GM13976 (cell line): Measurements from ENCODE around the gene RAC2.

Experiments used
- DNase-seq: peaks from one replicate; pipeline ENCODE4 v3.0.0; 2012; ENCODE audit warnings: low spot score
- CTCF ChIP-seq: IDR thresholded peaks from 2 replicates; pipeline ENCODE4 v1.5.1; 2012; ENCODE audit warnings: borderline replicate concordance, mild to moderate bottlenecking; ENCODE audit not compliant: insufficient read depth; ENCODE audit errors: extremely low read depth, missing control alignments, control extremely low read depth
- in situ Hi-C: fragments of 300-500 bp; cut with MboI; formaldehyde crosslinking; loops from one replicate; pipeline ENCODE4 v1.12.0; 2022; ENCODE audit warnings: low sequenced_read_pairs, mixed read lengths, inconsistent platforms; ENCODE audit not compliant: unreplicated experiment

Gene RAC2

DNA sequence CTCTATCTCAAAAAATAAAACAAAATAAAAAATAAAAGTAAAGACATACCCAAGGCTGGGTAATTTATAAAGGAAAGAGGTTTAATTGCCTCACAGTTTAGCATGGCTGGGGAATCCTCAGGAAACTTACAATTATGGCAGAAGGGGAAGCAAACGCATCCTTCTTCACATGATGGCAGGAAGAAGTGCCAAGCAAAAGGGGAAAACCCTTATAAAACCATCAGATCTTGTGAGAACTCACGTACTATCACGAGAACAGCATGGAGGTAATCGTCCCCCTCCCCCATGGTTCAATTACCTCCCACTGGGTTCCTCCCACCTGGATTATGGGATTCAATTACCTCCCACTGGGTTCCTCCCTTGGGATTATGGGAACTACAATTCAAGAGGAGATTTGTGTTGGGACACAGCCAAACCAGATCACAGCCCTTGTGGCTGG, 23.5 kb downstream of the RAC2 start:
- in situ Hi-C loops = no loop called here
- DNase-seq = no peak

DNA sequence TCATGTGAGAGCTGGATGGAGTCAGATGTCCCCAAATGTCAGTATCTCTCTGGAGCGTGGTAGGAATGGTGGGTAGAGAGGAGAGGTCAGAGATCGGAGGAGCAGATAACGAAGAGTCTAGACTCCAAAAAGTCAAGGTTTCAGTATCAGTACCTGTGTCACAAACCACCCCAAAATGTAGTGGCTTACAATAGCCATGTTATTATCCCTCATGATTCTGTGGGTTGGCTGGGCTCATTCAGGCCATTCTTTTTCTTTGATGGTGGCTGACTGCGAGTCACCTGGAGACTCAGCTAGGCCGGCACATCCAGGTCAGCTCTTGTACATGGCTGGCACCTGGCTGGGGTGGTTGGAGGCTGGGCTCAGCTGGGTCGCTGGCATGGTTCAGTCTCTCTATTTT, 24.5 kb downstream of the RAC2 start:
- in situ Hi-C loops = no loop called here

More for the DNA sequence above, 23.5 kb downstream of the RAC2 start:
- no peak for TF ChIP-seq CTCF

GRCh38 chr22:37218771-37219411, 25.2 kb downstream of the RAC2 start:
- TF ChIP-seq CTCF = no peak
- DNase-seq = peak; percentile 77
- in situ Hi-C loops = no loop called here

More for the DNA sequence above, 24.5 kb downstream of the RAC2 start:
- TF ChIP-seq CTCF = no peak
- DNase-seq = no peak

GRCh38 chr22:37218399-37218770, 25.7 kb downstream of the RAC2 start:
- TF ChIP-seq CTCF = no peak
- no peak for DNase-seq
- in situ Hi-C loops = no loop called here

- in situ Hi-C loops = no loop called here
These were observed 28.2 kb downstream of the RAC2 start for GRCh38 chr22:37215890-37216289.

GRCh38 chr22:37214731-37215030, 29.4 kb downstream of the RAC2 start:
- no peak for TF ChIP-seq CTCF
- in situ Hi-C loops = no loop called here
- no peak for DNase-seq

More at GRCh38 chr22:37215890-37216289, 28.2 kb downstream of the RAC2 start:
- no peak for DNase-seq
- TF ChIP-seq CTCF = no peak
